ENCODE data around the gene WBP2. TPM values are rescaled to one million over a fixed set of nuclear protein-coding genes. Genes with fewer than 3 reads are reported as not detected.

Gene WBP2
- total and polyA plus RNA-seq, 2 of the 13 experiments (the other 11 are each of a cell fraction or from before 2014, with no cell fraction given) = 29.2 to 29.5 TPM

GRCh38 chr17:75832164-75832651 is 22.9 kb downstream of the WBP2 start:
- Histone ChIP-seq H3K79me2 (ENCODE audit: insufficient read depth, low read length) (no peaks in the 10 kb centered on the region), H3K27me3 (ENCODE audit: control insufficient read depth in 1 of 2, insufficient read depth in 2 of 2, low read length in 2 of 2) (no peaks in the 10 kb centered on the region), H3K4me1 (ENCODE audit: insufficient read depth, low read length) (peaks cover 13% of the 10 kb centered on the region), H3K4me2 (ENCODE audit: low read depth, low read length) (no peak overlapping the region), H3K4me3 (replicated peaks in 1 of 3; ENCODE audit: insufficient read depth in 1 of 3, low read depth in 2 of 3, low read length in 3 of 3) (no peak overlapping the region), H3K9ac (ENCODE audit: insufficient read depth, low read depth, low read length) (no peak overlapping the region), H3K9me3 (ENCODE audit: low read length) (no peaks in the 10 kb centered on the region), H3K27ac (ENCODE audit: extremely low read length, insufficient read depth, low read length) (no peak overlapping the region), H3K36me3 (replicated peaks in 1 of 2; ENCODE audit: control insufficient read depth in 1 of 2, insufficient read depth in 2 of 2, low read length in 2 of 2) (peaks cover 24 to 49% of the 10 kb centered on the region in 2 experiments; a peak in 4 of 5 replicates), H4K20me1 (ENCODE audit: insufficient read depth, low read length) (no peaks in the 10 kb centered on the region), H2AFZ (ENCODE audit: low read length) (no peak overlapping the region)
- DNase-seq (ENCODE audit: low spot score) (no peak), ATAC-seq (no peak), FAIRE-seq (no peak)
- 91% methylated on average over 10 of the region's 10 CpGs for WGBS (ENCODE audit: low lambda C conversion rate)
- ChIA-PET CTCF (ENCODE audit: low intra/inter-chr PET ratio, low total read pairs) (no interaction called here), POLR2A (interaction anchor here (3.2 kb wide), 2 partner anchors 12 to 52 kb away, joined by 11 to 15 read pairs; partner anchors contain the start of gene UNC13D)
- in situ Hi-C loops (cut with HindIII; ENCODE audit: extremely low pct_ligation_motif_present, low pct_unique_long_range_greater_than_20kb) = no loop called here
- BruUV-seq (replicated peaks) = no TSS peak
- intact Hi-C loops (cut with micrococcal nuclease; ENCODE audit: unreplicated experiment) = no loop called here
- TF ChIP-seq ZBTB33 (CRISPR knock-in tag; IDR thresholded peaks at IDR 0.05) (0 out of 2 replicates have a peak, but pooled peaks have one; percentile 21), IRF9 (CRISPR knock-in tag; IDR thresholded peaks at IDR 0.05; ENCODE audit: borderline replicate concordance) (no peak)

- H3K4me1 ChIP-seq (ENCODE audit: insufficient read depth, low read length) = peaks cover 22% of the 10 kb centered on the region
- H3K27me3 ChIP-seq (ENCODE audit: control insufficient read depth in 1 of 2, insufficient read depth in 2 of 2, low read length in 2 of 2) = no peaks in the 10 kb centered on the region
- DNase-seq (ENCODE audit: low spot score) (no peak), FAIRE-seq (no peak), ATAC-seq (no peak)
- TF ChIP-seq NFRKB (IDR thresholded peaks at IDR 0.05) = no peak
- TF ChIP-seq ZNF83 (CRISPR knock-in tag; IDR thresholded peaks at IDR 0.05; ENCODE audit: borderline replicate concordance) = no peak
- no peak for TF ChIP-seq ZNF747 (CRISPR knock-in tag; IDR thresholded peaks at IDR 0.05; ENCODE audit: borderline replicate concordance)
- peak; percentile 8 for TF ChIP-seq AGO2 (optimal IDR thresholded peaks at IDR 0.05; ENCODE audit: low read depth, low read length)
- H3K9me3 ChIP-seq (ENCODE audit: low read length) = no peaks in the 10 kb centered on the region
- in situ Hi-C loops (cut with HindIII; ENCODE audit: extremely low pct_ligation_motif_present, low pct_unique_long_range_greater_than_20kb) = no loop called here
- H3K4me3 ChIP-seq (replicated peaks in 1 of 3; ENCODE audit: insufficient read depth in 1 of 3, low read depth in 2 of 3, low read length in 3 of 3) = no peak overlapping the region
- intact Hi-C loops (cut with micrococcal nuclease; ENCODE audit: unreplicated experiment) = no loop called here
- no TSS peak for BruUV-seq (replicated peaks)
- no peaks in the 10 kb centered on the region for H3K79me2 ChIP-seq (ENCODE audit: insufficient read depth, low read length)
- WGBS (ENCODE audit: low lambda C conversion rate) = 97% methylated on average over 15 of the region's 15 CpGs
- H3K9ac ChIP-seq (ENCODE audit: insufficient read depth, low read depth, low read length) = no peak overlapping the region
- H3K36me3 ChIP-seq (replicated peaks in 1 of 2; ENCODE audit: control insufficient read depth in 1 of 2, insufficient read depth in 2 of 2, low read length in 2 of 2) = peaks cover 22 to 44% of the 10 kb centered on the region in 2 experiments; a peak in 4 of 5 replicates
- no peaks in the 10 kb centered on the region for H4K20me1 ChIP-seq (ENCODE audit: insufficient read depth, low read length)
- ChIA-PET CTCF (ENCODE audit: low intra/inter-chr PET ratio, low total read pairs) (no interaction called here), POLR2A (interaction anchor here (1.4 to 8.0 kb wide), 3 partner anchors 15 to 51 kb away, joined by 6 to 88 read pairs (median 13); partner anchors contain the start of genes UNC13D and WBP2)
- H3K27ac ChIP-seq (ENCODE audit: extremely low read length, insufficient read depth, low read length) = no peak overlapping the region
- H3K4me2 ChIP-seq (ENCODE audit: low read depth, low read length) = no peak overlapping the region
- no peak overlapping the region for H2AFZ ChIP-seq (ENCODE audit: low read length)
Observed at GRCh38 chr17:75831032-75831571, 24.0 kb downstream of the WBP2 start.

Data from HepG2 (cell line).